HG02610 (cell line): ENCODE data around the gene MFN1.

Experiments
- ATAC-seq: cut with Tn5 transposase; IDR thresholded peaks from one replicate; pipeline ENCODE4 v1.9.1; 2021; ENCODE audit warnings: mild to moderate bottlenecking, moderate library complexity; ENCODE audit not compliant: unreplicated experiment

Gene MFN1

DNA sequence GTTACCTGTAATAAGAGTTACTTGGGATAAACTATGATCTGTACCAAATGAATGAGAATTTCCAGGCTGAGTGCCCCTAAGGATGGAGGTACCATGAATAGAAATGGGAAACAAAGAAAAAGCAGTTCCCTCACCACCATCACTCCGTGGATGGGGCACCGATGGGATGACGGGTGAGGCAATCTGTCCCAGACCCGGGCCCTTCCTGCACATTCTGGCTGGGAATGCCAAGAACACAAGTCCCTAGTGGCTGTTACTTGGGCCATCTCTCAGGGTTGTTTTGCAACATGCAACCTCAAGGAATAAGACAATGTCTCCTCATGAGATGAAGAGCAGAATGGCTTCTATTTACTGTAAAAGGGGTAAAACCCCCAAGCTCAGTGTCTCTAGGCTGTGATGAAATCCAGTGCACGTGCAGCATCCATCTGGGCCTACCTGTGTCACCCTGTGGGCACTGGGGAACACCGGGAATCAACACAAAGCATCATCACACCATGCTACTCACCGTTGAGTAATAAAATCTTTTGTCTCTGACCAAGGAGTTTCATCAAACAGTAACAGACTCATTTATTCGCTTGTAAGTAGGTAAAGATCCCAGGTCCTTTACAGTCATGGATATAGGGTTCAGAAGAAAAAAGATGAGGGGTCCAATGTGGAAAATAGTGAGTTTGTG is 81.5 kb downstream of the MFN1 start:
- ATAC-seq, result no peak

DNA sequence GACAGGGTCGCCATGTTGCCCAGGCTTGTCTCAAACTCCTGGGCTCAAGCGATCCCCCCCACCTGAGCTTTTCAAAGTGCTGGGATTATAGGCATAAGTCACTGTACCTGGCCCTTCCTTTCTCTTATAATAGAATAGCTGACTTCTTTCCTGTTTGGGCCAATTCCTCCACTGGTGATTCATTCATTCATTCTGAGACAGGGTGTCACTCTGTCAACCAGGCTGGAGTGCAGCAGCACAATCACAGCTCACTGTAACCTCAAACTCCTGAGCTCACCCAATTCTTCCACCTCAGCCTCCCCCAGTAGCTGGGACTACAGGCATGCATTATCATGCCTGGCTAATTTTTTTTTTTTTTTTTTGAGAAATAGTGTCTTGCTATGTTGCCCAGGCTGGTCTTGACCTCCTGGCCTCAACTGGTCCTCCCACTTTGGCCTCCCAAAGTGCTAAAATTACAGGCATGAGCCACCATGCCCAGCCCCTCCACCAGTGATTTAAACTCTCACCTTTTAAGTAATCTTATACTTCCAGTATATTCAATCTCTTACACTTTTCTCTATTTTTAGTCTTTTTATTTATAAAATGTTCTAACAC is 82.9 kb downstream of the MFN1 start:
- ATAC-seq, result no peak

DNA sequence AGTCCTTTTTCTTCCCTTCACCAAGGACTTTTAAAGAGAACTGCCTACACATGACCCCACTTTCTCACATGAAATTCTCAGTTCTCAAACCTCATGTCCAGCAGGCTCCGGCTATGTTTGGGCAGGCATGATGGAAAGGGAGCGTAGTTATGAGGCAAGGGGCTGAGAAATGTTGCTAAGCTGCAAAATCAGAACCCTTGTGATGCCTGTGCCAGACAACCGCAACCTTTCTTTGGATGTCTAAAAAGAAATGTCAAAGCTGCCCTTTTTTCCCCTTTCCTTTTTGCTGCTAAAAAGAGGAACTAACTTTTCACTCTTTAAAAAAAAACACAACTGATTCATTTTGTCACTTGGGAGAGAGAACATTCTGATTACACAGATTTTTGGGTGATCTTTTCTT is 84.5 kb downstream of the MFN1 start:
- ATAC-seq, result peak; percentile 68

DNA sequence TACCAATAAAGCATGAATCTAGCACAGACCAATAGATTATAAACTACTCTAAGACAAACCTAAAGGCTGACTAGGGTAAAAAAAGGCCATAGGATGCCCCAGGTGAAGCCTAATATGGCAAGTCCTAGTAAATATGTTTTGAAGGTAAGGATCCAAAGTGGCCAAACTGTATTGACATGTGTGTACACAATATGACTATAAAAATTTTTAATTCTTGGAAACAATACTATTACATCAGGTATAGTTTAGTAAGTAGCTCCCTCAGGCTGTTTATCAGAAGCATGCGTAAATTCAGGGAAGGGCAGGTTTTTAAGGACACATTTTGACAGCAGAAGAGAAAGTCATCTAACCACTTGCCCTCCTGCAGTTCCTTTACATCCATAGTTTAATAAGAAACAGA is 84.9 kb downstream of the MFN1 start:
- no peak for ATAC-seq

DNA sequence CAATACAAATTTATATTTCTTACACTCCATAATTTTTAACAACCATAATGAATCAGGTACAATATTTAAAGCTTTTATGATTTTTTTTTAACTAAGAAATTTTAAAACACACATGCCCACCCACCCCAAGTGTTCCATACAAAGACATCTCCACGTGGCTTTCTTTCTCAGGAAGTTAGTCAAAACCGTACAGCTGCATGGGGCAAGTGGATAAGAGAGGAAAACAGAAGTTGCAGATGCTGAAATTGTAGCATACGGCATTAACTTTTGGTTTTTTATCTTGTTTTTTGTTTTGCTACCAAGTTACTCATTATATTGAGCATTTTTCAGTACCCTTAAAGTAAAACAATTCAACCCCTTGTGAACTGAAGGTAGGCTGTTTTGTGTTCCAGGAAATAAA is 89.0 kb downstream of the MFN1 start:
- ATAC-seq, result no peak

DNA sequence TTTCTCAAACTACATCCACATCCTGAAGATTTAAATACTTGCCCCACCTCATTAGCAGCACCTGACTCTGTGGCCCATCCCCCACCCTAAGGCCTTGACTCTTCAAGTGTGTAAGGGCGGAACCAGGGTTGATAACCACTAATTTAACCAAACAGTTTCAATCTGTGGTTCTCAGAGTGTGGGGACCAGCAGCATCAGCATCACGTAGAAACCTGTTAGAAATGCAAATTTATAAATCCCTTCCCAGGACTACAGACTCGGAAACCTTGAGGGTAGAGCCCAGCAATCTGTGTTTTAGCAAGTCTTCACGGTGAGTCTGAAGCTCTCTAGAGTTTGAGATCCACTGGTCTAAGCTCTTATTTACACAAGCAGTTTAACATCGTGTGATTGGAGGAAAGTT is 91.3 kb downstream of the MFN1 start:
- ATAC-seq, result peak; percentile 81
